SJCRH30 (cell line): ENCODE measurements around the gene CIB4. TPM values are rescaled to one million over a fixed set of nuclear protein-coding genes. Genes with fewer than 3 reads are reported as not detected.

Experiments
- DNase-seq, 2 experiments: peaks; one replicate each; pipeline ENCODE4 v3.0.0-alpha.2; 2015 to 2020
- H3K27ac ChIP-seq: fragments of 250-450 bp; sonication (Bioruptor Pico); 2 replicates; pipeline ENCODE4 v1.5.1; 2020; ENCODE audit warnings: mild to moderate bottlenecking, moderate library complexity
- H3K27me3 ChIP-seq: fragments of 250-450 bp; sonication (Bioruptor Pico); 2 replicates; pipeline ENCODE4 v1.5.1; 2020; ENCODE audit warnings: mild to moderate bottlenecking, moderate library complexity
- H3K36me3 ChIP-seq: fragments of 250-450 bp; sonication (Bioruptor Pico); 2 replicates; pipeline ENCODE4 v1.5.1; 2020; ENCODE audit warnings: mild to moderate bottlenecking, moderate library complexity
- H3K4me1 ChIP-seq: fragments of 250-450 bp; sonication (Bioruptor Pico); 2 replicates; pipeline ENCODE4 v1.5.1; 2020; ENCODE audit warnings: mild to moderate bottlenecking, moderate library complexity
- H3K4me3 ChIP-seq: fragments of 250-450 bp; sonication (Bioruptor Pico); 2 replicates; pipeline ENCODE4 v1.5.1; 2020; ENCODE audit warnings: mild to moderate bottlenecking, moderate library complexity
- H3K9me3 ChIP-seq: fragments of 250-450 bp; sonication (Bioruptor Pico); replicated peaks from 2 replicates; pipeline ENCODE4 v1.5.1; 2020; ENCODE audit warnings: mild to moderate bottlenecking, moderate library complexity
- total RNA-seq: library from RNA; depleted of rRNA; stranded (reverse); fragments of >200 nt; shearing (Covaris generic); gene quantifications from 2 replicates; pipeline ENCODE4 v1.2.3, GENCODE V29; 2014

Gene CIB4
- total RNA-seq, 1 experiment from 2014 or later = not detected

DNA sequence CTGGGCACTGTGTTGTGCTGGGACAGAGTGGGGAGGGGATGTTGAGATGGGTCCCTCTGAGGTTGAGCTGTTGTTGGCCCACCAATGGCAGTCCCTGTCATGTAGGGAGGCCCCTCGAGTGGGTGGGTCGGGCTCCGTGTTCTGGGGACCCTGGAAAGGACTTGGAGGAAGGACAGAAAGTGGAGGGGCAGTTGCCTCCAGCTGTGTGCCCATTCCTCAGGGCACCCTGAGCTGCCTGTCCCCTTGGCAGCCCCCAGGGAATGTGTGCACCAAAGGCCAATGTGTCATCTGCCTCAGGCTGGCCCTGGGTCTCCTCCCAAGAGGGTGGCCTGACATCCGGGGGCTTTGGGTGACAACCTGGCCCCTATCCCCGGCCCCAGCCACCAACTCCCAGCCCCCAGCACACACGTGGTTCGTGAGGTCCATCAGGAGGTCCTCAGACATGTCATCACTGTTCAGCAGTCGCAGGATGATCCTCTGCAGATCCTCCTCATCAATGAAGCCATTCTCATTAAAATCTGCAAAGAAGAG is 57.7 kb downstream of the CIB4 start:
- H3K36me3 ChIP-seq = no peaks in the 10 kb centered on the region
- H3K27ac ChIP-seq = no peak overlapping the region
- H3K27me3 ChIP-seq = peaks cover 70% of the 10 kb centered on the region

GRCh38 chr2:26582890-26583289 is 58.3 kb downstream of the CIB4 start:
- no peaks in the 10 kb centered on the region for H3K4me1 ChIP-seq
- H3K27ac ChIP-seq = no peak overlapping the region
- H3K27me3 ChIP-seq = peaks cover 66% of the 10 kb centered on the region
- H3K4me3 ChIP-seq = no peak overlapping the region
- no peaks in the 10 kb centered on the region for H3K9me3 ChIP-seq
- H3K36me3 ChIP-seq = no peaks in the 10 kb centered on the region
- DNase-seq = no peak

More for the DNA sequence above, 57.7 kb downstream of the CIB4 start:
- no peak for DNase-seq
- H3K4me1 ChIP-seq = no peaks in the 10 kb centered on the region
- H3K9me3 ChIP-seq = no peaks in the 10 kb centered on the region
- no peak overlapping the region for H3K4me3 ChIP-seq

DNA sequence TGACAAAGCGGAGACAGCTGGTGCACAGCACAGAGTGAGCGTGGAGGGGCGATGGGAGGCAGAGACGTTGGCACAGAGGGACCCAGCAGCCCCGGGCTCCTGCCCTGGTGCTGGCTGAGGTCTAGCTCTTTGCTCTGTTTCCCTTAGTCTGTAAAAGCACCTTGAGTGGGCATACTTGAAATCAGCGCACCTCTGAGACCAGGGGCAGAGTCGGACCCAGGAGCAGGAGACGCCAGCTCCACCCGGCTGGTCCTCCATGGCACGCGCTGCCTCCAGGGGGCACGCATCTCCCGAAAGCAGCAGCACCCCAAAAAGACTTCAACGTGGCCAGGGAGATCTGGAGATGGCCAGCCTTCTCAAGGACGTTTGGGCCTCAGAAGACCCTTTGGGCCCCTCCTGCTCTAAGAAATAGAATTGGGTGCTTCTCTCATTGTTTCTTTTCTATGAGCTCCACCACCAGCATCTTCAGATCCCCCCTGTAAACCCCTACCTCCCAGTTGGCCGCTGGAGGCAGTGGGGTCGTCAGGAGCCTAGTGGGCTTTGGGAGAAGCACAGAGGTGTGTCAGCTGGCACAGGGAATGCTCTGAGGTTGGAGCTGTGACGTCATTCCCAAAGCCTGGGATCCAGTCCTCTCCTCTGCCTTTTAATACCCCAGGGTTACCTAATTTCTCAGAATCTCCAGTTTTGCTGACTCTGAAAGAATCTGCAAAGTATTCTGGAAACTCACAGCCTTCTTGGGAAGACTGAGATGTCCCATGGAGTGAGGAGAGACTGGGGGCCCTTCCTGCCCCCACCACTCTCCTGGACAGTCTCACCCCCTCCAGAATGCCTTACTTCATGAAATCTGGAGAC is 58.9 kb downstream of the CIB4 start:
- no peak overlapping the region for H3K27ac ChIP-seq
- no peak overlapping the region for H3K4me3 ChIP-seq
- no peaks in the 10 kb centered on the region for H3K4me1 ChIP-seq
- H3K36me3 ChIP-seq = no peaks in the 10 kb centered on the region
- no peak for DNase-seq
- peaks cover 60% of the 10 kb centered on the region for H3K27me3 ChIP-seq
- no peaks in the 10 kb centered on the region for H3K9me3 ChIP-seq

- Histone ChIP-seq H3K36me3 (no peaks in the 10 kb centered on the region), H3K4me1 (no peaks in the 10 kb centered on the region), H3K9me3 (no peaks in the 10 kb centered on the region), H3K27me3 (peaks cover 55% of the 10 kb centered on the region), H3K27ac (no peak overlapping the region), H3K4me3 (no peak overlapping the region)
- no peak for DNase-seq
Observed at GRCh38 chr2:26581266-26581990, 59.7 kb downstream of the CIB4 start.

DNA sequence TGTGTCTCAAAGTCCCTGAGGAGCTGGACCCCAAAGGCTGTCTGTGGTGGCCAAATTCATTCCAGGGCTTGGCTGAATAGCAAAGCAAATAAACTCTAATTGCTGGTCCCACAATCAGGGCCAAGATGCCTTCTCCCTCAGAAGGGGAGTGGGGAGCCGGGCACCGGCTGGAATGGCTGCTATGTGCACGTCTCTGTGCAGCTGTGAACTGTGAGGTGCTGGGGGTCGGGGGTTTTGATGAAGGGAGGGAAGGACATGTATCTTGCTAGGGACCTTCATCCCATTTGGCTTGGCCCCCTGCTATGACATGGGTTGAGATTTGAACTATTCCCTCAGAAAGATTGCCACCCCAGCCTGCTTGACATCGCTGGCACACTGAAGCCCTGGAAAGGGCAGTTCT is 60.4 kb downstream of the CIB4 start:
- no peak overlapping the region for H3K4me3 ChIP-seq
- no peaks in the 10 kb centered on the region for H3K9me3 ChIP-seq
- H3K27me3 ChIP-seq = peaks cover 48% of the 10 kb centered on the region
- H3K27ac ChIP-seq = no peak overlapping the region
- no peaks in the 10 kb centered on the region for H3K36me3 ChIP-seq
- no peak for DNase-seq
- H3K4me1 ChIP-seq = no peaks in the 10 kb centered on the region

DNA sequence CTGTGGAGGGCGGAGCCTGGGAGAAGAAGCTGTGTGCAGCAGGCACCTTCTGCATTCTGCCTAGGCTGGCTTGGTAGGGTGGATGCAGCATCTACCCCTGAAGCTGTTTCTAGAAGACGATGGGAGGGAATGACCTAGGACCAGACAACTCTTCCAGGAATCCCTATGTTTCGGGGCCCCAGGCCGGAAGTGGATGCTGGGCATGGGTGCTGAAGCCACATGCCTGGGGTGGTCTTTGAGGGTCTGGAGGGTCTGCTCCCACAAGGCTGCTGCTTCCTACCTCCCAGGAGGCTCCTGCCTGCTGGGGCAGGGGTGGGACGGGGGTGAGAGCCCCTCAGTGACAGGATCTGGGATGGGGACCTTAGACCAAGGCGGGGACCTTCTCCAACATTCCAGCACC is 61.0 kb downstream of the CIB4 start:
- H3K27ac ChIP-seq = no peak overlapping the region
- no peaks in the 10 kb centered on the region for H3K36me3 ChIP-seq
- H3K4me3 ChIP-seq = no peak overlapping the region
- H3K4me1 ChIP-seq = no peaks in the 10 kb centered on the region
- peaks cover 45% of the 10 kb centered on the region for H3K27me3 ChIP-seq
- H3K9me3 ChIP-seq = no peaks in the 10 kb centered on the region
- no peak for DNase-seq

GRCh38 chr2:26579723-26580040 is 61.5 kb downstream of the CIB4 start:
- H3K9me3 ChIP-seq = no peaks in the 10 kb centered on the region
- no peak overlapping the region for H3K4me3 ChIP-seq
- H3K27ac ChIP-seq = no peak overlapping the region
- no peak for DNase-seq
- H3K27me3 ChIP-seq = peaks cover 50% of the 10 kb centered on the region
- H3K4me1 ChIP-seq = no peaks in the 10 kb centered on the region
- no peaks in the 10 kb centered on the region for H3K36me3 ChIP-seq

GRCh38 chr2:26579025-26579722 is 62.0 kb downstream of the CIB4 start:
- no peak for DNase-seq
- no peaks in the 10 kb centered on the region for H3K4me1 ChIP-seq
- H3K27ac ChIP-seq = no peak overlapping the region
- H3K9me3 ChIP-seq = no peaks in the 10 kb centered on the region
- H3K4me3 ChIP-seq = no peak overlapping the region
- H3K36me3 ChIP-seq = no peaks in the 10 kb centered on the region
- H3K27me3 ChIP-seq = peaks cover 49% of the 10 kb centered on the region

DNA sequence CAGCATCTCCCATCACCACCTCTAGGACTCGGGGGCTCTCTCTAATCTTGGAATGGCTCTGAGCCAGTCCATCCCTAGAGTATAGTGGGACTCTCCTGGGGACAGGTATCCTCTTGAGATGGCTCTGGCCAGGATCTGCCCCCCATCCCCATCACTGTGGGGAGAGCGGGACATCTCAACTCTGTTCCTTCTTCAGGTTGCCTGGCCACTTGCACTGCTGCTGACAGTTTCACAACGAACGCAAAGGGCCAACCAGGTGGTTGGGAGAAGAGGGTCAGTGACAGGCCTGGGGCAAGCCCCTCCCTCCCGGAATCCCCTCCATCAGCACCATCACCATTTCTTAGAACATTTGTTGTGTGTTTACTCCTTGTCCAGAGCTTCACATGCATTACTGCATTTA is 62.6 kb downstream of the CIB4 start:
- Histone ChIP-seq H3K36me3 (no peaks in the 10 kb centered on the region), H3K27ac (no peak overlapping the region), H3K27me3 (peaks cover 44% of the 10 kb centered on the region), H3K4me3 (no peak overlapping the region), H3K9me3 (no peaks in the 10 kb centered on the region), H3K4me1 (no peaks in the 10 kb centered on the region)
- DNase-seq = no peak

DNA sequence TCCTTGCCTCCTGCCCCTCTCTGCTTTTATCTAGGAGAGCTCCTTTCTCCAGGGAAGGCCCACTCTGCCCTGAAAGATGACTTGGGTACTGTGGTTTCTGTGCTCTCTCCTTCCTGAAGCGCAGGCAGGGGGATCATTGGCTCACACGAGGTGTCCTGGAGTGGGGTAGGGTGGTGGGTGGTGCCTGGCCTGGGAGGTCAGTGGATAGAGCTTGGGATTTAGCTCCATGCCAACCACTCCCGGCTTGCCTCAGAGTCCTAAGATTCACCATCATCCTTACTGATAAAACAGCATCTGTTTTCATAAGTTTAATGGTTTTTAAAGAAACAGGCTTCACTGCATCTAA is 63.1 kb downstream of the CIB4 start:
- Histone ChIP-seq H3K36me3 (no peaks in the 10 kb centered on the region), H3K27me3 (peaks cover 43% of the 10 kb centered on the region), H3K9me3 (no peaks in the 10 kb centered on the region), H3K27ac (no peak overlapping the region), H3K4me3 (no peak overlapping the region), H3K4me1 (no peaks in the 10 kb centered on the region)
- no peak for DNase-seq

DNA sequence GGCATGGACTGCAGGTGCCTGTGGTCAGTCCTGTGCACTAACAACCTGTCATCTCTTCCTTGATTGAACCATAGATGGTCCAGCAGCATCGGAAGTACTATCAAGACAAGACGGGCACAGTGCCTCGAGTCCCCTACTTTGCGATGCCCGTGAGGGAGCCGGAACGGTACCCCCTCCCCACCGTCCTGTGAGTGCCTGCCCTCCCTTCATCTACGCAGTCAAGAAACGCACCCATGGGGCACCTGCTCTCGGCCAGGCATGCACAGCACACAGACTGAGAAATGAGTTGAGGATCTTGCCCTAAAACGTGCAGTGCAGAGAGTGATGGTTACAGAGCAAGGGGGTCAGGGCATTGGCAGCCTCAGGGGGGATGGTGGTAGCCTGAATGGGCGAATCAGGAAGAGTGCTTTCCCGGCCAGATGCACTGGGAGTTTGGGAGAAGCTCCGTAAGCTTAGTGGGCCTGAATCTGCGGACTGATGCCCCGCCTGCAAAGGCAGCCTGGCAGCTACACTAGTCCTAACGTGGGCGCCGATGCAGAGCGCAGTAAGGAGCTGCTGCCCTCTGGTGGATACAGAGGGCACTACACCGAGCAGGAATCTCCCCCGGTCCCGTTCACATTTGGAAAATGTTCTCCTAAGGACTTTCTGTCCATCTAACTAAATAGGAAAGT is 63.6 kb downstream of the CIB4 start:
- Histone ChIP-seq H3K9me3 (no peaks in the 10 kb centered on the region), H3K27me3 (peaks cover 42% of the 10 kb centered on the region), H3K36me3 (no peaks in the 10 kb centered on the region), H3K4me1 (no peaks in the 10 kb centered on the region), H3K27ac (no peak overlapping the region), H3K4me3 (no peak overlapping the region)
- peak; percentile 66 to 85 for DNase-seq

- Histone ChIP-seq H3K27ac (no peak overlapping the region), H3K36me3 (no peaks in the 10 kb centered on the region), H3K4me3 (no peak overlapping the region), H3K9me3 (no peaks in the 10 kb centered on the region), H3K27me3 (peaks cover 38% of the 10 kb centered on the region), H3K4me1 (no peaks in the 10 kb centered on the region)
- no peak for DNase-seq
Observed at GRCh38 chr2:26576565-26577441, 64.4 kb downstream of the CIB4 start.

- Histone ChIP-seq H3K9me3 (no peaks in the 10 kb centered on the region), H3K4me1 (no peaks in the 10 kb centered on the region), H3K27me3 (peaks cover 38% of the 10 kb centered on the region), H3K4me3 (no peak overlapping the region), H3K27ac (no peak overlapping the region), H3K36me3 (no peaks in the 10 kb centered on the region)
- DNase-seq = no peak
Observed at GRCh38 chr2:26575836-26576564, 65.2 kb downstream of the CIB4 start.
